K562 (cell line): ENCODE data around the gene SLC22A7. TPM values are rescaled to one million over a fixed set of nuclear protein-coding genes. Genes with fewer than 3 reads are reported as not detected.

Experiments used
- ATAC-seq: fragments of 200-7000 bp; cut with Tn5 transposase; 3 replicates; pipeline ENCODE4 v1.9.1; 2020; ENCODE audit warnings: moderate library complexity
- BruUV-seq: library from RNA; stranded (reverse); fragments of 400-500 nt; replicated peaks from 2 replicates; lab custom pipeline; 2021; lab: Mats Ljungman, UMichigan
- CTCF ChIA-PET: fragments of 300-600 bp; formaldehyde crosslinking; extraction: SDS; loops from one replicate; lab custom pipeline; 2021; ENCODE audit warnings: low intra/inter-chr PET ratio; lab: Yijun Ruan, JAX
- POLR2A ChIA-PET: fragments of 300-600, 350-650 bp; sonication (Branson Sonifier 250); formaldehyde crosslinking; extraction: SDS; loops from one replicate; lab custom pipeline; 2021; ENCODE audit warnings: antibody characterized with exemption, inconsistent platforms; lab: Yijun Ruan, JAX
- DNase-seq, 4 experiments: peaks; one replicate each; pipeline versions ENCODE4 v3.0.0 to v3.0.0-alpha.2; 2011 to 2018; ENCODE audit warnings: low spot score in 3 of 4, mixed read lengths in 3 of 4; ENCODE audit errors: extremely low read depth in 1 of 4
- FAIRE-seq: peaks from 2 replicates; lab custom pipeline; 2011; peaks lifted over from hg19 to GRCh38; lab: Jason Lieb, UNC
- H2AFZ ChIP-seq: 2 replicates; pipeline ENCODE4 v1.6.0; 2011; ENCODE audit warnings: low read depth, low read length, control low read depth, inconsistent platforms
- H3K27ac ChIP-seq: fragments of 200-600 bp; 3 replicates; pipeline ENCODE4 v1.8.0; 2011; ENCODE audit warnings: low read depth, mild to moderate bottlenecking, control low read depth, inconsistent platforms, low read length, moderate library complexity, mixed read lengths; ENCODE audit errors: extremely low read depth
- H3K27me3 ChIP-seq, 2 experiments: fragments of 300-600 bp in 1 of 2; 2 replicates in 1 of 2; 3 replicates in 1 of 2; pipeline versions ENCODE4 v1.6.0 to v1.8.0; 2011; ENCODE audit warnings: inconsistent platforms in 2 of 2, low read length in 2 of 2, mild to moderate bottlenecking in 1 of 2, mixed read lengths in 1 of 2, moderate library complexity in 1 of 2; ENCODE audit not compliant: control insufficient read depth in 2 of 2, insufficient read depth in 2 of 2
- H3K36me3 ChIP-seq: fragments of 300-600 bp; 3 replicates; pipeline ENCODE4 v1.8.0; 2011; ENCODE audit warnings: mild to moderate bottlenecking, low read length, inconsistent platforms; ENCODE audit not compliant: control insufficient read depth, insufficient read depth
- H3K4me1 ChIP-seq, 2 experiments: fragments of 200-600 bp in 1 of 2; replicated peaks in 1 of 2; 2 replicates in 1 of 2; 3 replicates in 1 of 2; pipeline versions ENCODE4 v1.5.1 to v1.8.0; 2011; ENCODE audit warnings: inconsistent platforms in 2 of 2, low read length in 2 of 2, mild to moderate bottlenecking in 1 of 2, mixed read lengths in 1 of 2, moderate library complexity in 1 of 2; ENCODE audit not compliant: control insufficient read depth in 2 of 2, insufficient read depth in 2 of 2
- H3K4me2 ChIP-seq: 2 replicates; pipeline ENCODE4 v1.6.1; 2011; ENCODE audit warnings: low read length, control low read depth, inconsistent platforms, mixed read lengths; ENCODE audit not compliant: insufficient read depth
- H3K4me3 ChIP-seq: fragments of 200-600 bp; sonication (generic), shearing (Covaris generic); 2 replicates; pipeline ENCODE4 v1.5.1; 2016; ENCODE audit warnings: control low read depth, inconsistent platforms
- H3K79me2 ChIP-seq: fragments of 200-600 bp; 3 replicates; pipeline ENCODE4 v1.8.0; 2011; ENCODE audit warnings: low read length, inconsistent platforms; ENCODE audit not compliant: control insufficient read depth, insufficient read depth
- H3K9ac ChIP-seq, 2 experiments: 2 replicates each; pipeline versions ENCODE4 v1.6.0 to v1.6.1; 2011; ENCODE audit warnings: low read depth in 2 of 2, low read length in 2 of 2, control low read depth in 1 of 2, inconsistent platforms in 1 of 2, mild to moderate bottlenecking in 1 of 2, mixed read lengths in 1 of 2; ENCODE audit not compliant: insufficient read depth in 1 of 2
- H3K9me1 ChIP-seq: one replicate; pipeline ENCODE4 v1.6.0; 2011; ENCODE audit warnings: inconsistent platforms, mild to moderate bottlenecking, low read length, moderate library complexity; ENCODE audit not compliant: control insufficient read depth, insufficient read depth
- H3K9me3 ChIP-seq: replicated peaks from 2 replicates; pipeline ENCODE4 v1.5.1; 2011; ENCODE audit warnings: low read depth, low read length, inconsistent platforms; ENCODE audit not compliant: control insufficient read depth, insufficient read depth
- H4K20me1 ChIP-seq: replicated peaks from 2 replicates; pipeline ENCODE4 v1.6.1; 2011; ENCODE audit warnings: low read length, inconsistent platforms, mixed read lengths; ENCODE audit not compliant: control insufficient read depth, insufficient read depth
- BHLHE40 ChIP-seq: IDR thresholded peaks from 2 replicates; pipeline ENCODE4 v1.6.1; 2011; ENCODE audit warnings: low read length, improper control_type of control experiment
- DACH1 ChIP-seq: fragments of 450-650 bp; IDR thresholded peaks from 2 replicates; pipeline ENCODE4 v1.6.1; 2018; ENCODE audit not compliant: partially characterized antibody
- ETV6 ChIP-seq, 3 experiments: fragments of 150-350 bp in 1 of 3; sonication (generic) in 1 of 3; formaldehyde crosslinking in 1 of 3; IDR thresholded peaks; 2 replicates each; pipeline versions ENCODE4 v1.6.1 to v1.8.0; 2014 to 2022; ENCODE audit warnings: borderline replicate concordance in 2 of 3, low read depth in 2 of 3, antibody characterized with exemption in 1 of 3, low read length in 1 of 3, mild to moderate bottlenecking in 1 of 3, missing genetic modification reagents in 1 of 3
- ZSCAN29 ChIP-seq: fragments of 450-650 bp; IDR thresholded peaks from 2 replicates; pipeline ENCODE4 v1.6.1; 2017
- WGBS: fragments of 100-300 bp; shearing (Covaris generic); methylation state at CpG from one replicate; pipeline ENCODE4 v1.1.6; 2016; ENCODE audit warnings: low coverage, mixed read lengths; ENCODE audit not compliant: insufficient coverage; ENCODE audit errors: missing lambda C conversion rate; 5-methylcytosine and 5-hydroxymethylcytosine counted together
- in situ Hi-C: fragments of 300-500 bp; cut with MboI; formaldehyde crosslinking; loops from 4 replicates; pipeline ENCODE4 v1.15.0; 2018; ENCODE audit warnings: inconsistent platforms, mixed read lengths
- intact Hi-C: fragments of 100-400 bp; cut with micrococcal nuclease; formaldehyde crosslinking; loops from 2 replicates; pipeline ENCODE4 v1.14.2; 2022
- polyA plus RNA-seq, 8 experiments: library from polyadenylated mRNA; depleted of rRNA in 4 of 8; stranded (reverse) in 5 of 8; unstranded in 3 of 8; fragments of >200 nt; fragmentation: Nextera tagmentation in 2 of 8; fragmentation: Illumina TruSeq in 1 of 8; extraction: Ambion mirVana in 2 of 8; extraction: Trizol in 1 of 8; gene quantifications; 2 replicates each; pipeline versions ENCODE4 v1.2.1 to v1.2.3, GENCODE V29; 2011 to 2014; ENCODE audit warnings: inconsistent platforms in 1 of 8, missing spikeins in 1 of 8
- total RNA-seq, 7 experiments: library from RNA; depleted of rRNA in 6 of 7; stranded (reverse); fragments of >200 nt in 6 of 7; fragmentation: Illumina TruSeq in 2 of 7; extraction: Trizol in 2 of 7; gene quantifications; 2 replicates each; pipeline versions ENCODE4 v1.2.1 to v1.2.3, GENCODE V29; 2011 to 2021; ENCODE audit warnings: low replicate concordance in 1 of 7

Gene SLC22A7
- total and polyA plus RNA-seq, 9 of the 15 experiments (the other 6 are each of a cell fraction or from before 2014, with no cell fraction given) = not detected

- CTCF ChIA-PET = interaction anchor here (0.6 kb wide), 1 partner anchor 99 kb away, joined by 3 read pairs; no protein-coding TSS in a partner anchor
- Histone ChIP-seq H3K9me3 (no peaks in the 10 kb centered on the region), H4K20me1 (0 out of 2 replicates have a peak, but pooled peaks cover 6% of the 10 kb centered on the region), H3K27ac (no peak overlapping the region), H3K79me2 (no peaks in the 10 kb centered on the region), H3K9ac (no peak overlapping the region), H2AFZ (no peak overlapping the region), H3K4me1 (peaks cover 28 to 50% of the 10 kb centered on the region in 2 experiments)
- BruUV-seq = no TSS peak
- in situ Hi-C loops = loop anchor here (5.0 kb wide), 1 partner anchor 61 kb away; no protein-coding TSS in a partner anchor
- TF ChIP-seq DACH1 (no peak), ETV6 (IDR thresholded peaks at IDR 0.05; ENCODE audit: borderline replicate concordance in 1 of 2, low read depth in 2 of 2, low read length in 1 of 2) (no peak), ETV6 (CRISPR knock-in tag; IDR thresholded peaks at IDR 0.05; ENCODE audit: borderline replicate concordance) (no peak), ZSCAN29 (peak; percentile 48; the same call in 1 of the 2 replicates), BHLHE40 (peak; percentile 73)
- TF ChIP-seq, all 486 proteins: peak for 2
- DNase-seq = no peak
- H3K4me2 ChIP-seq = no peak overlapping the region
- no peak overlapping the region for H3K4me3 ChIP-seq
- 34% methylated on average over 8 of the region's 8 CpGs for whole genome bisulfite sequencing
- intact Hi-C loops = no loop called here
- H3K36me3 ChIP-seq = no peaks in the 10 kb centered on the region
- peaks cover 15 to 36% of the 10 kb centered on the region in 2 experiments for H3K27me3 ChIP-seq
- POLR2A ChIA-PET = interaction anchor here (0.6 to 1.4 kb wide), 3 partner anchors 8 to 254 kb away, joined by 3 to 4 read pairs (median 3); no protein-coding TSS in a partner anchor
- no peaks in the 10 kb centered on the region for H3K9me1 ChIP-seq
- ATAC-seq = no peak
- no peak for FAIRE-seq
Observed at GRCh38 chr6:43271103-43271815, 26.8 kb upstream of the SLC22A7 start.
